ENCODE results near the gene ZNF436.

The ZNF436 gene

GRCh38 chr1:23345920-23346319, 23.7 kb downstream of the ZNF436 start:
- no peaks in the 10 kb centered on the region for H3K9me3 ChIP-seq
- H3K27ac ChIP-seq = no peak overlapping the region
- TF ChIP-seq CTCF (IDR thresholded peaks at IDR 0.05) = no peak

DNA sequence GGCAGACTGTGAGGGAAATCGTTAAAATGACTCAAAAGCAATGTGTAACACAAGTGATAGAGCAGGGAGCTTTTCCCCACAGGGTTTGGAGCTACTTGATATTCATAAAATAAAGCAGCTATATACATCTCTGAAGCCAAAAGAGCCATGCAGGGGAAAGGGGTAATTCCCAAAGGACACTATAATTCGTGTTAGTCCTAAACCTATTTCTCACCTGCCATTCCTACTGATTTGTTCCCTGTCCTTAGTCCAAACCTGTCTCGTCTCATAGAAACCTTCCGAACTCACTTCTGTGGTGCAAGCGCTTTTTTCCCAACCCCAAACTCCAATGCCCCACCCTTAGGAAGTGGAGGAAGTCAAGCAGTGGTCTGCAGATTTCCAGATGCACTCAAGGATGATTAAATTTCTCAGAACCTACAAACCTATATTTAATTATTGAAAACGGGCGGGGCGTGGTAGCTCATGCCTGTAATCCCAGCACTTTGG, 24.6 kb downstream of the ZNF436 start:
- Histone ChIP-seq H3K27ac (peak overlapping the region; percentile 85), H3K9me3 (no peaks in the 10 kb centered on the region), H3K36me3 (no peaks in the 10 kb centered on the region), H3K4me1 (ENCODE audit: control insufficient read depth in 1 of 2, insufficient read depth in 1 of 2, low read depth in 1 of 2, low read length in 1 of 2) (peaks cover 30 to 36% of the 10 kb centered on the region in 2 experiments), H3K27me3 (no peaks in the 10 kb centered on the region), H3K4me3 (ENCODE audit: low read depth in 1 of 2, low read length in 1 of 2) (peak overlapping the region; percentile 85 to 92)
- no peak for TF ChIP-seq CTCF (IDR thresholded peaks at IDR 0.05)

More at GRCh38 chr1:23345920-23346319, 23.7 kb downstream of the ZNF436 start:
- Histone ChIP-seq H3K4me1 (ENCODE audit: control insufficient read depth in 1 of 2, insufficient read depth in 1 of 2, low read depth in 1 of 2, low read length in 1 of 2) (peaks cover 30 to 33% of the 10 kb centered on the region in 2 experiments), H3K4me3 (ENCODE audit: low read depth in 1 of 2, low read length in 1 of 2) (no peak overlapping the region), H3K36me3 (no peaks in the 10 kb centered on the region), H3K27me3 (no peaks in the 10 kb centered on the region)

GRCh38 chr1:23344111-23344986, 25.3 kb downstream of the ZNF436 start, which contains the start of gene HNRNPR:
Gene HNRNPR (minus strand): TSS chr1:23344284. CDS start chr1:23341008, 3,276 bp downstream.
- Histone ChIP-seq H3K27ac (peak within 1 kb of the TSS; percentile 85), H3K4me1 (ENCODE audit: control insufficient read depth in 1 of 2, insufficient read depth in 1 of 2, low read depth in 1 of 2, low read length in 1 of 2) (peaks cover 30 to 36% of the 10 kb centered on the region in 2 experiments), H3K36me3 (no peaks in the 10 kb centered on the region), H3K4me3 (ENCODE audit: low read depth in 1 of 2, low read length in 1 of 2) (peak within 1 kb of the TSS; percentile 85 to 92), H3K27me3 (no peaks in the 10 kb centered on the region), H3K9me3 (no peaks in the 10 kb centered on the region)
- TF ChIP-seq CTCF (IDR thresholded peaks at IDR 0.05) = peak; percentile 39

- H3K4me3 ChIP-seq (ENCODE audit: low read depth in 1 of 2, low read length in 1 of 2) = peak overlapping the region; percentile 85 to 92
- H3K27me3 ChIP-seq = no peaks in the 10 kb centered on the region
- no peaks in the 10 kb centered on the region for H3K36me3 ChIP-seq
- peaks cover 30 to 36% of the 10 kb centered on the region in 2 experiments for H3K4me1 ChIP-seq (ENCODE audit: control insufficient read depth in 1 of 2, insufficient read depth in 1 of 2, low read depth in 1 of 2, low read length in 1 of 2)
- H3K27ac ChIP-seq = peak overlapping the region; percentile 85
- TF ChIP-seq CTCF (IDR thresholded peaks at IDR 0.05) = no peak
- H3K9me3 ChIP-seq = no peaks in the 10 kb centered on the region
Measured at GRCh38 chr1:23343221-23344110, 26.2 kb downstream of the ZNF436 start.

GRCh38 chr1:23341931-23342692, 27.5 kb downstream of the ZNF436 start:
- Histone ChIP-seq H3K4me1 (ENCODE audit: control insufficient read depth in 1 of 2, insufficient read depth in 1 of 2, low read depth in 1 of 2, low read length in 1 of 2) (peaks cover 30 to 36% of the 10 kb centered on the region in 2 experiments), H3K36me3 (peaks cover 6% of the 10 kb centered on the region), H3K27ac (no peak overlapping the region), H3K27me3 (no peaks in the 10 kb centered on the region), H3K4me3 (ENCODE audit: low read depth in 1 of 2, low read length in 1 of 2) (no peak overlapping the region), H3K9me3 (no peaks in the 10 kb centered on the region)
- TF ChIP-seq CTCF (IDR thresholded peaks at IDR 0.05) = no peak
